ENCODE data around the gene SIGLEC7. TPM values are rescaled to one million over a fixed set of nuclear protein-coding genes. Genes with fewer than 3 reads are reported as not detected.
A peak's percentile ranks its signal among the peaks of the same experiment; 100 is the strongest.

SIGLEC7 gene
- total RNA-seq, 2 donors from 2014 or later, result not detected

- H3K4me1 ChIP-seq (ENCODE audit: control insufficient read depth, insufficient read depth, low read length), result peaks cover 4% of the 10 kb centered on the region
- no peaks in the 10 kb centered on the region for H3K9me3 ChIP-seq (ENCODE audit: control insufficient read depth, low read length)
- H3K36me3 ChIP-seq (ENCODE audit: control insufficient read depth, insufficient read depth, low read length), result no peaks in the 10 kb centered on the region
- H3K4me3 ChIP-seq (ENCODE audit: low read length), result no peak overlapping the region
- DNase-seq, result no peak
- H3K4me1 Mint-ChIP-seq, result peaks cover 16% of the 10 kb centered on the region
- no peak overlapping the region for H3K27ac ChIP-seq (ENCODE audit: low read depth, low read length)
- no peak overlapping the region for H3K4me3 Mint-ChIP-seq
- H3K27me3 Mint-ChIP-seq (ENCODE audit: insufficient read depth), result peaks cover 7% of the 10 kb centered on the region
- no peak overlapping the region for H3K9ac ChIP-seq (ENCODE audit: extremely low read depth, low read length, poor library complexity, severe bottlenecking)
- no peaks in the 10 kb centered on the region for H3K9me3 Mint-ChIP-seq
- no peak for TF ChIP-seq CTCF (conservative IDR thresholded peaks at IDR 0.05)
- H3K27ac Mint-ChIP-seq, result no peak overlapping the region
- H3K36me3 Mint-ChIP-seq (ENCODE audit: low read depth), result no peaks in the 10 kb centered on the region
- WGBS, 2 experiments (ENCODE audit: insufficient coverage in 1 of 2, insufficient read length in 1 of 2), result 93 to 100% methylated on average over 1 to 11 of the region's 11 CpGs
- H3K27me3 ChIP-seq (ENCODE audit: control insufficient read depth, insufficient read depth, low read length, poor library complexity, severe bottlenecking), result no peaks in the 10 kb centered on the region
These were observed 2.5 kb downstream of the SIGLEC7 start for GRCh38 chr19:51144482-51145045.

- Mint-ChIP-seq H3K4me1 (peaks cover 9% of the 10 kb centered on the region), H3K4me3 (no peak overlapping the region), H3K27ac (no peak overlapping the region), H3K9me3 (no peaks in the 10 kb centered on the region), H3K27me3 (ENCODE audit: insufficient read depth) (peaks cover 12% of the 10 kb centered on the region), H3K36me3 (ENCODE audit: low read depth) (no peaks in the 10 kb centered on the region)
- Histone ChIP-seq H3K9ac (ENCODE audit: extremely low read depth, low read length, poor library complexity, severe bottlenecking) (no peak overlapping the region), H3K27me3 (ENCODE audit: control insufficient read depth, insufficient read depth, low read length, poor library complexity, severe bottlenecking) (no peaks in the 10 kb centered on the region), H3K9me3 (ENCODE audit: control insufficient read depth, low read length) (no peaks in the 10 kb centered on the region), H3K27ac (ENCODE audit: low read depth, low read length) (no peak overlapping the region), H3K36me3 (ENCODE audit: control insufficient read depth, insufficient read depth, low read length) (no peaks in the 10 kb centered on the region), H3K4me1 (ENCODE audit: control insufficient read depth, insufficient read depth, low read length) (peaks cover 4% of the 10 kb centered on the region), H3K4me3 (ENCODE audit: low read length) (no peak overlapping the region)
- no peak for TF ChIP-seq CTCF (conservative IDR thresholded peaks at IDR 0.05)
- WGBS, 2 experiments (ENCODE audit: insufficient coverage in 1 of 2, insufficient read length in 1 of 2), result 87% methylated on average over 3 of the region's 4 CpGs; no CpG with 5 or more reads in 1 of the 2 experiments
- peak; percentile 36 for DNase-seq
These were observed 3.9 kb downstream of the SIGLEC7 start for GRCh38 chr19:51145916-51146493.

GRCh38 chr19:51146751-51147150 is 4.7 kb downstream of the SIGLEC7 start:
- H3K27me3 Mint-ChIP-seq (ENCODE audit: insufficient read depth), result peaks cover 9% of the 10 kb centered on the region
- H3K36me3 Mint-ChIP-seq (ENCODE audit: low read depth), result no peaks in the 10 kb centered on the region
- H3K4me3 ChIP-seq (ENCODE audit: low read length), result no peak overlapping the region
- H3K27me3 ChIP-seq (ENCODE audit: control insufficient read depth, insufficient read depth, low read length, poor library complexity, severe bottlenecking), result no peaks in the 10 kb centered on the region
- 96 to 100% methylated on average over 3 to 7 of the region's 7 CpGs for WGBS, 2 experiments (ENCODE audit: insufficient coverage in 1 of 2, insufficient read length in 1 of 2)
- H3K27ac ChIP-seq (ENCODE audit: low read depth, low read length), result no peak overlapping the region
- H3K9me3 ChIP-seq (ENCODE audit: control insufficient read depth, low read length), result no peaks in the 10 kb centered on the region
- DNase-seq, result peak; percentile 17
- H3K4me1 Mint-ChIP-seq, result peaks cover 9% of the 10 kb centered on the region
- peaks cover 4% of the 10 kb centered on the region for H3K4me1 ChIP-seq (ENCODE audit: control insufficient read depth, insufficient read depth, low read length)
- no peak overlapping the region for H3K9ac ChIP-seq (ENCODE audit: extremely low read depth, low read length, poor library complexity, severe bottlenecking)
- TF ChIP-seq CTCF (conservative IDR thresholded peaks at IDR 0.05), result no peak
- H3K4me3 Mint-ChIP-seq, result no peak overlapping the region
- H3K9me3 Mint-ChIP-seq, result no peaks in the 10 kb centered on the region
- no peak overlapping the region for H3K27ac Mint-ChIP-seq
- no peaks in the 10 kb centered on the region for H3K36me3 ChIP-seq (ENCODE audit: control insufficient read depth, insufficient read depth, low read length)
